HG03025 (cell line): ENCODE measurements around the gene RETREG3.

Experiments used
- ATAC-seq: cut with Tn5 transposase; IDR thresholded peaks from one replicate; pipeline ENCODE4 v1.9.1; 2021; ENCODE audit warnings: mild to moderate bottlenecking, moderate library complexity; ENCODE audit not compliant: unreplicated experiment, low FRiP score

Gene RETREG3

DNA sequence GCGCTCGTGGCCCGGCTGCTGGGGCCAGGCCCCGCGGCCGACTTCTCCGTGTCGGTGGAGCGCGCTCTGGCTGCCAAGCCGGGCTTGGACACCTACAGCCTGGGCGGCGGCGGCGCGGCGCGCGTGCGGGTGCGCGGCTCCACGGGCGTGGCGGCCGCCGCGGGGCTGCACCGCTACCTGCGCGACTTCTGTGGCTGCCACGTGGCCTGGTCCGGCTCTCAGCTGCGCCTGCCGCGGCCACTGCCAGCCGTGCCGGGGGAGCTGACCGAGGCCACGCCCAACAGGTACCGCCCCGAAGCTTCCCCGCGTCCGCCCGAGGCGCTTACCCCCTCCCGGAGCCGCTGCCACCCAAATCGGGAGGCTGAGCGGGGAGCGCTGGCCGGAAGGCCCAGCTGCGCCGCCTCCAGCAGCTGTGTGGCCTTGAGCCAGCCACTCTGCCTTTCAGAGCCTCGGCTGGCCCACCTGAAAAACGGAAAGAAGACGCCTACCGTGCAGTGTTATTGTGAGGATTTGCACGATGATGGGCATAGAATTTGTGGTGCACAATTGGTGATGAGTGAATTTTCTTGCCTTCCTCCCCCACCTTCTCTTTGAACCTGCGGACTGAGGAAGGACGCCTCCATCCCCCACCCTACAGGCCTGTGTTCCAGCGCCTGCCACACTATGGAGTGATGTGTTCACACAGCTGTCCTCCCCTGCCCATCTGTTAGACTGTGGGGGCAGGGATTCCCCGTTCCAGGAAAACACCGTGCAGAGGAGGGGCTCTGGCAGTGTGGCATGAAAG is 72.6 kb downstream of the RETREG3 start:
- peak; percentile 47 for ATAC-seq

DNA sequence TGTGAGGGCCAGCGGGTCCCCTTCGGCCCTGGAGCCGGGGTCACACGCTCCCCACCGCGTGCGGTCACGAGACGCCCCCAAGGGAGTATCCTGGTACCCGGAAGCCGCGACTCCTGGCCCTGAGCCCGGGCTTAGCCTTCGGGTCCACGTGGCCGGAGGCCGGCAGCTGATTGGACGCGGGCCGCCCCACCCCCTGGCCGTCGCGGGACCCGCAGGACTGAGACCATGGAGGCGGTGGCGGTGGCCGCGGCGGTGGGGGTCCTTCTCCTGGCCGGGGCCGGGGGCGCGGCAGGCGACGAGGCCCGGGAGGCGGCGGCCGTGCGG is 73.2 kb downstream of the RETREG3 start, which contains the start of gene NAGLU:
TSS of gene NAGLU (plus strand) at position 194 of the 324 bp plus-strand sequence. CDS start at position 226, 32 bp downstream.
- ATAC-seq, result peak; percentile 70

DNA sequence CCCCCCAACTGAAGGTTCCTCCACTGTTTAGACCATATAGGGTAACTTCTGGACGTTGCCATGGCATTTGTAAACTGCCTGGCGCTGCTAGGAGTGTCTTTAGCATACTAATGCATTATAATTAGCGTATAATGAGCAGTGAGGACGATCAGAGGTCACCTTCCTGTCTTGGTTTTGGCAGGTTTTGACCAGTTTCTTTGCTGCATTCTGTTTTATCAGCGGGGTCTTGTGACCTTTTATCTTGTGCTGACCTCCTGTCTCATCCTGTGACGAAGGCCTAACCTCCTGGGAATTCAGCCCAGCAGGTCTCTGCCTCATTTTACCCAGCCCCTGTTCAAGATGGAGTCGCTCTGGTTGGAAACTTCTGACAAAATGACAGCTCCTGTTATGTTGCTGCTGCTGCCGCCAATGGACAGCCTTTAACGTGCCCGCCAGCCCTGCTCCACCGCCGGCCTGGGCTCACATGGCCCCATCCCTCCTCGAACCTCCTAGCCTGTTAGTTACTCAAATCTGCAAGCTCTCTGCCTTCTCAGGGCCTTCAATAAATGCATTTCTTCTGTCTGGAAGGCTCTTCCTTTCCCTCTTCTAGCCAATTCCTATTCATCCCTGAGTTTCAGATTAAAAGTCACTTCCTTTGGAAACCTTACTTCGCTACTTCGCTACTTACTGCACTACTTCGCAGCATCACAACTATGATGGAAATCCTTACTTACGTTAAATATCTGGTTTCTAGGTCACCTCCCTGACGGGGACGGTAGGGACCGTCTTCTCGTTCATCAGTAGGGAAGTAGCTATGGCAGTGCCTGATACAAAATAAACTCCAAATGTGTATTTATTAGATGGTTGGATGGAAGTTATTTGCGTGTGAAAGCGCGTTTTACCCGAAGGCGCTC is 73.8 kb downstream of the RETREG3 start:
- peak; percentile 7 for ATAC-seq

DNA sequence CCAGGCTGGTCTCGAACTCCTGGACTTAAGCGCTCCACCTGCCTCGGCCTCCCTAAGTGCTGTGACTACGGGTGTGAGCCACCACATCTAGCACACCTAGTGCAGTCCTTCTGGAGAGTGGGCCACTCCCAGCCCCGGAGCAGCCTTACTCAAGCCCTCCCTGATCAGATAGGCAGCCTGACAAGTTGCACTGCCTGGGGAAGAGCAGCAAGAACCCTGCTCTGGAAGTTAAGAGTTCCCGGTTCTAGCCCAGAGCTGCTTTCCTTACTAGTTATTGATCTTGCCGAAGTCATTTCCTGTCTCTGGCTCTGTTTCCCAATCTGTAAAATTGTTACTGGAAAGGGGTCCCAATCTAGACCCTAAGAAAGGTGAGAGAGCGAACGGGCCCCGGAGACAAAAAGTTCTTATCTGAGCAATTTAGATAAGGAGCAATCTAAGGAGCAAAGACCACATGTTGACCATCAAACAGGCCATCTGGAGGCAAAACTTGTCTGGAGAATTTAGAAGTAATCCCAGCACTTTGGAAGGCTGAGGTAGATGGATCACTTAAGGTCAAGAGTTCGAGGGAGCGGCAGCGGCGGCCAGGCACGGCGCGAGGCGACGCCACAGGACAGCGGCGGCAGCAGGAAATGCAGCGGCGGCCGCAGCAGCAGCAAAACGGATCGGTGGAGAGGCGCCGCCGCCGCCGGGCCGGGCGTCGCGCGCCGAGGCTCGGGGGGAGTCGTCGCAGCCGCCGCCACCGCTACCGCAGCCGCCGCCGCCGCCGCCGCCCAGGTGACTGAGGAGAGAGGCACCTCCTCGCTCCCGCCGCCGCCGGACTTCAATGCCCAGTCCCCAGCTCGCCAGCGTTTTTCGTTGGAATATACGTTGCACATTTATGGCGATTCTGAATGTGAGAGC is 77.5 kb downstream of the RETREG3 start:
- ATAC-seq, result no peak

DNA sequence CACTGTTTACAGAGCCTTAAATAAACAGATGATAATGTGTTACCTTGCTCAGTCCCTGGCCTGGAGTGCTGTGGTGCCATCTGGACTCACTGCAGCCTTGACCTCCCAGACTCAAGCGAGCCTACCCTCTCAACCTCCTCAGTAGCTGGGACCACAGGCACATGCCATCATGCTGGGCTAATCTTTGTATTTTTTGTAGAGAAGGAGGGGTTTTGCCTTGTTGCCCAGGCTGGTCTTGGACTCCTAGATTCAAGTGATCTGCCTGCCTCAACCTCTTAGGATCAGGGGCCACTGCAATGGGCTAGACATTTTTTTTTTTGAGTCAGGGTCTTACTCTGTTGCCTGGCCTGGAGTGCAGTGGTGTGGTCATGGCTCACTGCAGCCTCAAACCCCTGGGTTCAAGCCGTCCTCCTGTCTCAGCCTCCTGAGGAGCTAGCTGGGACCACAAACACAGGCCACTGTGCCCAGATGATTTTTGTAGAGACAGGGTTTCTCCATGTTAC is 78.2 kb downstream of the RETREG3 start:
- no peak for ATAC-seq
